NCI-H2196 treated with DMSO at 0.1 percent for 48 hours (cell line): Measurements from ENCODE around the gene ARSB.
"Not testable (repeated sequence)": the region's sequence is repeated elsewhere in the genome, so short reads cannot be mapped to it uniquely, and the experiment has no call there.

ENCODE experiments used
- DNase-seq: peaks from one replicate; lab custom pipeline; 2025; ENCODE audit not compliant: unreplicated experiment; lab: John Stamatoyannopoulos, UW

Gene ARSB

GRCh38 chr5:78995521-78996007, 10.5 kb upstream of the ARSB start:
- no peak for DNase-seq

- DNase-seq: no peak
Measured at GRCh38 chr5:78993165-78993564, 8.1 kb upstream of the ARSB start.

- no peak for DNase-seq
Measured at GRCh38 chr5:78992146-78992545, 7.0 kb upstream of the ARSB start.

GRCh38 chr5:78989080-78989479, 4.0 kb upstream of the ARSB start:
- DNase-seq: no peak

GRCh38 chr5:78985725-78986223, 664 bp upstream of the ARSB start:
- no peak for DNase-seq

GRCh38 chr5:78984439-78985115, 533 bp downstream of the ARSB start:
- DNase-seq: peak; percentile 34

- DNase-seq: no peak
Measured at GRCh38 chr5:78983601-78984438, 1.3 kb downstream of the ARSB start.

GRCh38 chr5:78983194-78983593, 1.9 kb downstream of the ARSB start:
- not testable (repeated sequence) for DNase-seq

GRCh38 chr5:78979909-78980308, 5.2 kb downstream of the ARSB start:
- DNase-seq: no peak

GRCh38 chr5:78979117-78979742, 5.9 kb downstream of the ARSB start:
- no peak for DNase-seq

GRCh38 chr5:78975035-78975434, 10.1 kb downstream of the ARSB start:
- no peak for DNase-seq

GRCh38 chr5:78974601-78975000, 10.5 kb downstream of the ARSB start:
- DNase-seq: no peak

- no peak for DNase-seq
Measured at GRCh38 chr5:78974011-78974410, 11.1 kb downstream of the ARSB start.

- DNase-seq: no peak
Measured at GRCh38 chr5:78972654-78973428, 12.3 kb downstream of the ARSB start.

GRCh38 chr5:78971998-78972397, 13.1 kb downstream of the ARSB start:
- no peak for DNase-seq

- DNase-seq: no peak
Measured at GRCh38 chr5:78968781-78969180, 16.3 kb downstream of the ARSB start.

- DNase-seq: no peak
Measured at GRCh38 chr5:78964889-78965288, 20.2 kb downstream of the ARSB start.

GRCh38 chr5:78961743-78962142, 23.4 kb downstream of the ARSB start:
- no peak for DNase-seq

GRCh38 chr5:78959767-78960166, 25.3 kb downstream of the ARSB start:
- no peak for DNase-seq

- DNase-seq: no peak
Measured at GRCh38 chr5:78958672-78959445, 26.3 kb downstream of the ARSB start.
